Coronary artery (tissue), 2 donors: ENCODE results near the gene EPHA8.
A peak's percentile ranks its signal among the peaks of the same experiment; 100 is the strongest.

Experiments used
- DNase-seq: peaks from one replicate; pipeline ENCODE4 v3.0.0-alpha.2; 2017; ENCODE audit warnings: low spot score
- H3K27ac ChIP-seq, 2 donors: fragments of 200-600 bp; sonication (generic); one replicate each; pipeline ENCODE4 v1.5.1; 2016 to 2019
- H3K4me3 ChIP-seq: fragments of 200-600 bp; sonication (generic); 2 replicates; pipeline ENCODE4 v1.5.1; 2016; ENCODE audit warnings: mild to moderate bottlenecking, moderate library complexity
- TF ChIP-seq, protein P1 (sequence below): fragments of 200-600 bp; sonication (generic); IDR thresholded peaks from one replicate; pipeline ENCODE4 v1.5.1; 2019; ENCODE audit warnings: antibody characterized with exemption

The EPHA8 gene

DNA sequence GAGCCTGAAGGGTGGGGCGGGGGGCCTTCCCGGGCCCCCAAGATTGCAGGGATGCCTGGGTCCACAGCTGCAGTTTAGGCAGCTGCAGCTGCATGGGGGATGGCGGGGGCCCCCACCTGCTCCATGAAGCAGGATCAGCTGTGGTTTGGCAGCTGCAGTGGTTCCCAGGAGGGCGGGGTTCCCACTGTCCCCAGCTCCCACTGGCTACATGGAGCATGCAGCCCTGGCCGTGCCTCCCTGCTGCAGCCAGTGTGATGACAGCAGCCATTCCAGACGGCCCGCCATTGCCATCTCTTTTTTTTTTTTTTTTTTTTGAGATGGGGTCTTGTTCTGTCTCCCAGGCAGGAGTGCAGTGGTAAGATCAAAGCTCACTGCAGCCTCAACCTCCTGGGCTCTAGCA is 72.1 kb downstream of the EPHA8 start:
- no peak for DNase-seq
- Histone ChIP-seq H3K4me3 (no peak overlapping the region), H3K27ac (no peak overlapping the region)
- TF ChIP-seq, protein P1, sequence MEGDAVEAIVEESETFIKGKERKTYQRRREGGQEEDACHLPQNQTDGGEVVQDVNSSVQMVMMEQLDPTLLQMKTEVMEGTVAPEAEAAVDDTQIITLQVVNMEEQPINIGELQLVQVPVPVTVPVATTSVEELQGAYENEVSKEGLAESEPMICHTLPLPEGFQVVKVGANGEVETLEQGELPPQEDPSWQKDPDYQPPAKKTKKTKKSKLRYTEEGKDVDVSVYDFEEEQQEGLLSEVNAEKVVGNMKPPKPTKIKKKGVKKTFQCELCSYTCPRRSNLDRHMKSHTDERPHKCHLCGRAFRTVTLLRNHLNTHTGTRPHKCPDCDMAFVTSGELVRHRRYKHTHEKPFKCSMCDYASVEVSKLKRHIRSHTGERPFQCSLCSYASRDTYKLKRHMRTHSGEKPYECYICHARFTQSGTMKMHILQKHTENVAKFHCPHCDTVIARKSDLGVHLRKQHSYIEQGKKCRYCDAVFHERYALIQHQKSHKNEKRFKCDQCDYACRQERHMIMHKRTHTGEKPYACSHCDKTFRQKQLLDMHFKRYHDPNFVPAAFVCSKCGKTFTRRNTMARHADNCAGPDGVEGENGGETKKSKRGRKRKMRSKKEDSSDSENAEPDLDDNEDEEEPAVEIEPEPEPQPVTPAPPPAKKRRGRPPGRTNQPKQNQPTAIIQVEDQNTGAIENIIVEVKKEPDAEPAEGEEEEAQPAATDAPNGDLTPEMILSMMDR: no peak

DNA sequence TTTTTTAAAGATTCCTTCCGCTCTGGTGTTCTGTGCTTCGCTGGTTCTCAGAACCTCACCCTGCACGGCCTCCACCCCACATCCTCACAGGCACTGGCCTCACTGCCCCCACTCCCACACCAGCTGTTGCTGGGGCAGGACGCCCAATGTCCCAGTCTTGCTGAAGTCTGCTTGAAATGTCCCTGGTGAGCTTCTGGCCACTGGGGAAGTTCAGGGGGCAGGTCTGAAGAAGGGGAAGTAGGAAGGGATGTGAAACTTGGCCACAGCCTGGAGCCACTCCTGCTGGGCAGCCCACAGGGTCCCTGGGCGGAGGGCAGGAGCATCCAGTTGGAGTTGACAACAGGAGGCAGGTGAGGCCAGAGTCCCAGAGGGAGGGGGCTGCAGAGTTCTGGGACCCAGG is 73.1 kb downstream of the EPHA8 start, which contains the start of gene C1QA:
C1QA (plus strand) TSS at position 276 of the 400 bp plus-strand sequence. CDS start 989 bp downstream, outside the sequence.
- H3K4me3 ChIP-seq: peak within 1 kb of the TSS; percentile 60
- H3K27ac ChIP-seq: peak within 1 kb of the TSS in 1 of 2 donors; percentile 73
- no peak for DNase-seq
- TF ChIP-seq, protein P1: no peak

DNA sequence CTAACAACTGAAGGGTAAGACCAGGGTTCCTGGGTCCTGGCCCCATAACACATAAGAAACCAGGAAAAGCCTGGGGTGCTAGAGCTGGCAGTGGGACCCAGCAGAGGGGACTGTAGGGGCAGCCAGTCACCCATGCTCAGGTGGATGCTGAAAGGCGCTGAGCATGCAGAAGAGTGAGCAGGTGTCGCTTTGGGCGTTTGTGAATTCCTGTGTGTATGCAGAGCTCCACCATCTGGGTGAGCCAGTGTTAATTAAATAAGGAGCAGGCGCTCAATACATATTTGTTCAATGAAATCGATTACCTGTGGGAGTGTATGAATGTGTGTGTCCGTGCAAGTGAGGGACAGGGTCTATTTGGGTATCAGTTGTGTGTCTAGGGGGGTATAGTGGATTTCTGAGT is 73.6 kb downstream of the EPHA8 start:
- H3K27ac ChIP-seq: peak overlapping the region in 1 of 2 donors; percentile 73
- no peak for DNase-seq
- peak overlapping the region; percentile 60 for H3K4me3 ChIP-seq
- TF ChIP-seq, protein P1: no peak

DNA sequence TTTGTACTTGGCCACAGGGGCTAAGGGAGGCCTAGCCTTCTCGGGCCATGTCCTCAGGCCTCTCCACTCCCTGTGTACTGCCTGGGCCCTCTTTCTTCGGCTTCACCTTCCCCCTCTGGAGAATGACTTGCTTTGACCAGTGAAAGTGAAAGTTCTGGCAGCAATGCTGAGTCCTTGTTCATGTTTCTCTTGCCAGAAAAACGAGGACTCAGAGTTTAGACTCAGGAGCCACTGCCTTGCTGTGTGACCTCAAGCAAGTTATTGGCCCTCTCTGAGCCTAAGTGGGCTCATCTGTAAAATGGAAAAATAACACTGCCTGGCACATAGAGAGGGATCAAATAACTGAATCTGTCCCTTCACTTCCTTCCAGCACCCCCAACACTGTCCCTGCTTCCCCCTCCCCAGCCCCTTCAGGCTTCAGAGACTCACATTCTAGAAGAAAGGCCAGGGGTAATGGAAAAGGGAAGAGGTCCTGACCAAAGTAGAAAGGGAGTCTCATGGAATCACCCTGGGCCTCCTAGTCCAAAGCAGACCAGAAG is 74.7 kb downstream of the EPHA8 start:
- TF ChIP-seq, protein P1: no peak
- peak overlapping the region in 1 of 2 donors; percentile 73 for H3K27ac ChIP-seq
- peak overlapping the region; percentile 60 for H3K4me3 ChIP-seq

DNA sequence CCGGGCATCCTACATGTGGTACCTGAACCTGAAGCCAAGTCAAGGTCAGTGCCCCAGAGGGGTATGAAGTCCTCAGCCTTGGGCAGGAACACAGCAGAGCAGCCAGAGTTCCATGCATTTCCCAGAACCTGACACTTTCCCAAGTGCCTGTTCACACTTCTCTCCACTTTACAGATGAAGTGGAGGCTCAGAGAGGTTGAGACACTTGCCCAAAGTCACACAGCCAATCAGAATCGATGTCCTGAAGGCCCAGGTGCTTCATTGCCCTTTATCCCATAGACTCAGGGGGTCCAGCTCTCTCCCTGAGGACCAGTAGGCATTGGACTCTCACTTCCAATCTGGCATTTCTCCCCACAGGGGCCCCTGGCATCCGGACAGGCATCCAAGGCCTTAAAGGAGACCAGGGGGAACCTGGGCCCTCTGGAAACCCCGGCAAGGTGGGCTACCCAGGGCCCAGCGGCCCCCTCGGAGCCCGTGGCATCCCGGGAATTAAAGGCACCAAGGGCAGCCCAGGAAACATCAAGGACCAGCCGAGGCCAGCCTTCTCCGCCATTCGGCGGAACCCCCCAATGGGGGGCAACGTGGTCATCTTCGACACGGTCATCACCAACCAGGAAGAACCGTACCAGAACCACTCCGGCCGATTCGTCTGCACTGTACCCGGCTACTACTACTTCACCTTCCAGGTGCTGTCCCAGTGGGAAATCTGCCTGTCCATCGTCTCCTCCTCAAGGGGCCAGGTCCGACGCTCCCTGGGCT is 75.4 kb downstream of the EPHA8 start:
- TF ChIP-seq, protein P1: no peak
- H3K27ac ChIP-seq: peak overlapping the region in 1 of 2 donors; percentile 73
- peak overlapping the region; percentile 60 for H3K4me3 ChIP-seq
- DNase-seq: no peak

More for the DNA sequence above, 74.7 kb downstream of the EPHA8 start:
- no peak for DNase-seq

DNA sequence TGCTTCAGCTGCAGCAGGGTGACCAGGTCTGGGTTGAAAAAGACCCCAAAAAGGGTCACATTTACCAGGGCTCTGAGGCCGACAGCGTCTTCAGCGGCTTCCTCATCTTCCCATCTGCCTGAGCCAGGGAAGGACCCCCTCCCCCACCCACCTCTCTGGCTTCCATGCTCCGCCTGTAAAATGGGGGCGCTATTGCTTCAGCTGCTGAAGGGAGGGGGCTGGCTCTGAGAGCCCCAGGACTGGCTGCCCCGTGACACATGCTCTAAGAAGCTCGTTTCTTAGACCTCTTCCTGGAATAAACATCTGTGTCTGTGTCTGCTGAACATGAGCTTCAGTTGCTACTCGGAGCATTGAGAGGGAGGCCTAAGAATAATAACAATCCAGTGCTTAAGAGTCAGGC is 76.0 kb downstream of the EPHA8 start:
- peak overlapping the region; percentile 45 for H3K4me3 ChIP-seq
- peak overlapping the region in 1 of 2 donors; percentile 41 for H3K27ac ChIP-seq
- no peak for DNase-seq
- TF ChIP-seq, protein P1: no peak

DNA sequence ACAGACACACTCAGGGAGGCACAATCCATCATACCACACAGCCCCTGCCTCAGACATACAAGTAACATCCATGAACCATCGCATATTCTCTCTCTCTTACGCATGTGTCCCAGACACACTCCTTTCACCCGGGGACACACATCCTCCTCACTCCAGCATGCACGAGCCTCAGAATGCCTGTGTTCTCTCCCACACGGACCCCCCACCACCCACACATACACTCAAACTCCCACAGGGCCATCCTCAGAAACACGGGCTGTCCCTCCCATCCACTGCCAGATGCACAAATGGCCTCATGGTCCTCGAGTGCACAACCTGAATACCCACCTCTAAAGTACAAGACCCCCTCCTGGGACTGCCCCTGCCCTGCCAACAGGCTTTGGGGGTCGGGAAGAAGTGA is 78.0 kb downstream of the EPHA8 start:
- TF ChIP-seq, protein P1: no peak
- DNase-seq: no peak
- Histone ChIP-seq H3K4me3 (no peak overlapping the region), H3K27ac (no peak overlapping the region)
